GM12878 (cell line): Measurements from ENCODE around the gene MYO10. TPM values are rescaled to one million over a fixed set of nuclear protein-coding genes. Genes with fewer than 3 reads are reported as not detected.

Experiments used
- ATAC-seq: fragments of 200-7000 bp; cut with Tn5 transposase; 3 replicates; pipeline ENCODE4 v1.9.1; 2020; ENCODE audit warnings: mild to moderate bottlenecking, moderate library complexity
- BruUV-seq: library from RNA; stranded (reverse); fragments of 400-500 nt; replicated peaks from 2 replicates; lab custom pipeline; 2021; lab: Mats Ljungman, UMichigan
- CTCF ChIA-PET: fragments of 300-600 bp; sonication (Branson Sonifier 250); formaldehyde crosslinking; extraction: SDS; loops from one replicate; lab custom pipeline; 2021; ENCODE audit warnings: inconsistent platforms; lab: Yijun Ruan, JAX
- POLR2A ChIA-PET: fragments of 350-600 bp; formaldehyde crosslinking; extraction: SDS; loops from one replicate; lab custom pipeline; 2021; ENCODE audit warnings: inconsistent platforms; lab: Charles Lee
- RAD21 ChIA-PET: fragments of 300-600 bp; sonication (Branson Sonifier 250); formaldehyde crosslinking; loops from one replicate; lab custom pipeline; 2023; ENCODE audit warnings: antibody characterized with exemption; ENCODE audit not compliant: unreplicated experiment; lab: Charles Lee
- SMC1A ChIA-PET: fragments of 300-600 bp; sonication (Branson Sonifier 250); formaldehyde crosslinking; loops from one replicate; lab custom pipeline; 2023; ENCODE audit not compliant: unreplicated experiment, uncharacterized antibody; lab: Charles Lee
- DNase-seq: peaks from one replicate; pipeline ENCODE4 v3.0.0-alpha.2; 2011; ENCODE audit warnings: low read depth, low spot score
- FAIRE-seq: peaks from 3 replicates; lab custom pipeline; 2011; peaks lifted over from hg19 to GRCh38; lab: Jason Lieb, UNC
- H2AFZ ChIP-seq: 2 replicates; pipeline ENCODE4 v1.6.0; 2011; ENCODE audit warnings: low read depth, low read length, control low read depth; ENCODE audit not compliant: control insufficient read depth
- H3K27ac ChIP-seq: 2 replicates; pipeline ENCODE4 v1.5.1; 2011; ENCODE audit warnings: control low read depth; ENCODE audit not compliant: control insufficient read depth, insufficient read depth
- H3K27me3 ChIP-seq, 2 experiments: replicated peaks in 1 of 2; 2 replicates each; pipeline versions ENCODE4 v1.6.0 to v1.6.1; 2011; ENCODE audit warnings: low read length in 1 of 2; ENCODE audit not compliant: control insufficient read depth in 2 of 2, insufficient read depth in 2 of 2
- H3K36me3 ChIP-seq, 2 experiments: 2 replicates each; pipeline ENCODE4 v1.5.1; 2011; ENCODE audit warnings: low read length in 1 of 2; ENCODE audit not compliant: control insufficient read depth in 2 of 2, insufficient read depth in 2 of 2
- H3K4me1 ChIP-seq: 2 replicates; pipeline ENCODE4 v1.6.1; 2011; ENCODE audit warnings: mild to moderate bottlenecking, low read length, moderate library complexity, mixed read lengths; ENCODE audit not compliant: control insufficient read depth, insufficient read depth
- H3K4me2 ChIP-seq: 2 replicates; pipeline ENCODE4 v1.6.0; 2011; ENCODE audit warnings: control low read depth; ENCODE audit not compliant: control insufficient read depth, insufficient read depth
- H3K4me3 ChIP-seq: fragments of 200-600 bp; sonication (generic); 2 replicates; pipeline ENCODE4 v1.5.1; 2016
- H3K79me2 ChIP-seq: 2 replicates; pipeline ENCODE4 v1.6.0; 2011; ENCODE audit warnings: low read length; ENCODE audit not compliant: control insufficient read depth, insufficient read depth
- H3K9ac ChIP-seq: 2 replicates; pipeline ENCODE4 v1.8.0; 2011; ENCODE audit warnings: low read length, control low read depth, mixed read lengths; ENCODE audit not compliant: control insufficient read depth, insufficient read depth
- H3K9me3 ChIP-seq: replicated peaks from 3 replicates; pipeline ENCODE4 v1.5.1; 2011; ENCODE audit warnings: mild to moderate bottlenecking, low read length; ENCODE audit not compliant: control insufficient read depth, insufficient read depth
- H4K20me1 ChIP-seq: 2 replicates; pipeline ENCODE4 v1.6.0; 2011; ENCODE audit not compliant: control insufficient read depth, insufficient read depth
- ELK1 ChIP-seq: IDR thresholded peaks from 2 replicates; pipeline ENCODE4 v1.6.1; 2012; ENCODE audit warnings: low read depth, low read length, improper control_type of control experiment
- IKZF2 ChIP-seq, 2 experiments: fragments of 450-650 bp; IDR thresholded peaks; 2 replicates each; pipeline ENCODE4 v1.6.1; 2017; ENCODE audit warnings: mild to moderate bottlenecking in 2 of 2, moderate library complexity in 2 of 2
- IRF3 ChIP-seq: fragments of 450-650 bp; IDR thresholded peaks from 2 replicates; pipeline ENCODE4 v1.6.1; 2014; ENCODE audit warnings: mild to moderate bottlenecking
- KAT2A ChIP-seq: conservative IDR thresholded peaks from 2 replicates; pipeline ENCODE4 v1.6.1; 2011; ENCODE audit warnings: low read depth, low read length; ENCODE audit not compliant: control insufficient read depth
- PBX3 ChIP-seq: IDR thresholded peaks from 2 replicates; pipeline ENCODE4 v1.6.1; 2011; ENCODE audit warnings: mild to moderate bottlenecking, low read depth, low read length, moderate library complexity; ENCODE audit not compliant: insufficient replicate concordance
- PKNOX1 ChIP-seq: fragments of 450-650 bp; IDR thresholded peaks from 2 replicates; pipeline ENCODE4 v1.6.1; 2016; ENCODE audit warnings: mild to moderate bottlenecking
- RELA ChIP-seq: fragments of 450-650 bp; IDR thresholded peaks from 2 replicates; pipeline ENCODE4 v1.8.0; 2014; ENCODE audit warnings: borderline replicate concordance; ENCODE audit not compliant: partially characterized antibody
- ZNF24 ChIP-seq: fragments of 450-650 bp; IDR thresholded peaks from 2 replicates; pipeline ENCODE4 v1.6.1; 2017; ENCODE audit warnings: antibody characterized with exemption, mild to moderate bottlenecking
- ZNF274 ChIP-seq: IDR thresholded peaks from one replicate; pipeline ENCODE4 v1.8.0; 2011; ENCODE audit not compliant: insufficient read length, insufficient read depth
- ZZZ3 ChIP-seq: IDR thresholded peaks from 2 replicates; pipeline ENCODE4 v1.6.1; 2011; ENCODE audit warnings: low read depth; ENCODE audit not compliant: control insufficient read depth, insufficient read length
- WGBS: methylation state at CpG from one replicate; pipeline ENCODE4 v1.1.6; 2016; ENCODE audit warnings: low lambda C conversion rate; ENCODE audit not compliant: insufficient replicate concordance, insufficient coverage; ENCODE audit errors: missing lambda C conversion rate; 5-methylcytosine and 5-hydroxymethylcytosine counted together
- in situ Hi-C: fragments of 300-500 bp; cut with MboI; formaldehyde crosslinking; loops from 9 replicates; pipeline ENCODE4 v1.14.3; 2018; ENCODE audit warnings: mixed read lengths
- intact Hi-C: fragments of 100-400 bp; cut with micrococcal nuclease; formaldehyde crosslinking; loops from one replicate; pipeline ENCODE4 v1.14.2; 2022; ENCODE audit not compliant: unreplicated experiment
- polyA plus RNA-seq, 11 experiments: library from polyadenylated mRNA; depleted of rRNA in 4 of 11; unstranded in 6 of 11; stranded (reverse) in 5 of 11; fragments of >200 nt; fragmentation: Nextera tagmentation in 4 of 11; fragmentation: Illumina TruSeq in 1 of 11; extraction: Ambion mirVana in 4 of 11; extraction: Trizol in 1 of 11; gene quantifications; 1 replicate in 1 of 11; 2 replicates in 10 of 11; pipeline versions ENCODE4 v1.2.1 to v1.2.3, GENCODE V29; 2011 to 2016; ENCODE audit warnings: inconsistent platforms in 2 of 11, missing spikeins in 2 of 11, low read depth in 1 of 11
- total RNA-seq, 4 experiments: library from RNA; depleted of rRNA in 3 of 4; stranded (reverse); fragments of >200 nt in 3 of 4; fragmentation: Illumina TruSeq in 1 of 4; extraction: Trizol in 1 of 4; gene quantifications; 2 replicates each; pipeline versions ENCODE4 v1.2.1 to v1.2.3, GENCODE V29; 2013 to 2021

The MYO10 gene
- total and polyA plus RNA-seq, 10 of the 15 experiments (the other 5 are each of a cell fraction or from before 2014, with no cell fraction given), result 0.02 to 0.77 (median 0.17) TPM

- TF ChIP-seq IRF3 (no peak), KAT2A (no peak), PBX3 (no peak), ZZZ3 (no peak)
These were observed 251.0 kb downstream of the MYO10 start (continued) for GRCh38 chr5:16685069-16685468.

GRCh38 chr5:16681876-16682275, 254.2 kb downstream of the MYO10 start:
- no peaks in the 10 kb centered on the region for H3K27me3 ChIP-seq
- 60% methylated on average over 13 of the region's 13 CpGs for WGBS
- no peak overlapping the region for H3K4me3 ChIP-seq
- H3K4me1 ChIP-seq, result no peaks in the 10 kb centered on the region
- H3K79me2 ChIP-seq, result no peaks in the 10 kb centered on the region
- no peak overlapping the region for H3K27ac ChIP-seq
- ChIA-PET SMC1A (no interaction called here), CTCF (no interaction called here), RAD21 (no interaction called here), POLR2A (no interaction called here)
- in situ Hi-C loops, result no loop called here
- BruUV-seq, result no TSS peak
- ATAC-seq, result no peak
- no peaks in the 10 kb centered on the region for H3K36me3 ChIP-seq
- TF ChIP-seq IKZF2 (IDR thresholded peaks at IDR 0.05) (no peak), RELA (no peak), ZNF274 (no peak), PKNOX1 (no peak), ZNF24 (no peak), ELK1 (no peak)
- no peaks in the 10 kb centered on the region for H3K9me3 ChIP-seq
- no peak overlapping the region for H3K4me2 ChIP-seq
- DNase-seq, result no peak
- no peak overlapping the region for H2AFZ ChIP-seq
- no peak overlapping the region for H3K9ac ChIP-seq
- intact Hi-C loops, result no loop called here
- no peaks in the 10 kb centered on the region for H4K20me1 ChIP-seq
- FAIRE-seq, result no peak
